ENCODE results near the gene JPH3. TPM values are rescaled to one million over a fixed set of nuclear protein-coding genes. Genes with fewer than 3 reads are reported as not detected.

The JPH3 gene
- total RNA-seq, 1 experiment from 2014 or later = 1.4 TPM

DNA sequence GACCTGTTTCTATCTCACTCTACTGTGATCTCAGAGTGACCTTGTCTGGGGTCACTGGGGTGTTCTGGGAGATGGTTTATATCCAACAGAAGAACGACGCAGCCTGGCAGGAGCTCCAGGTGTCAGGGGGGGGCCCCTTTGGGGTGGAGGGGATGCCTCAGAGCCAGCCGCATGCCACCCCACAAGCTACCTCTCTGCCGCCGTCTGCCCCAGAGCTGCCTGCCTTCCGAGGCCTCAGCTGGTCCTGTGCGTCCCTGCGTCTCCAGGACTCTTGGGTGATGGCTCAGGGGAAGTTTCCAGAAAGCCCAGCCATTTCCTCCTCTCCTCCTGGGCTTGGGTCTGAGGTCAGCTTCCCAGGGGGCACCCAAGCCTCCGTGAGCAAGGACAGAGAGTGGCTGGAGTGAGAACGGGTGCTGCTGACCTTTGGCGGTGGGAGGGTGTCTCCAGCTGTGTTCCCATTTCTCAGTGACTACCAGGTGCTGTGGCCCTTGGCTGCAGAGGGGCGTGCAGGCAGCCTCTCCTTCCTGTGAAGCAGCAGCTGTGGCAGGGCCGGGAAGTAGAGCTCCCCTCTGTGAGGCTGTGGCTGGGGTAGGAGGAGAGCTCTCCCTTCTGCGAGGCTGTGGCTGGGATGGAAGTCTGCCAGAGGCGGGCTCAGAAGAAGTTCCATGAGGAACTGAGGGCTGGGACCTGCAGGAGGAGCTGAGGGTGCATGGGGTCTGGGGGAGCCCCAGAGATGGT lies 19.8 kb downstream of the JPH3 start:
- ChIA-PET POLR2A (ENCODE audit: low non-redundant PET) (no interaction called here), CTCF (no interaction called here)
- no peaks in the 10 kb centered on the region for H3K36me3 ChIP-seq (ENCODE audit: insufficient read depth, low read length, poor library complexity, severe bottlenecking)
- H3K27me3 ChIP-seq (replicated peaks; ENCODE audit: insufficient read depth, low read depth, low read length, poor library complexity) = no peaks in the 10 kb centered on the region
- H3K27ac ChIP-seq (ENCODE audit: low read depth, low read length, poor library complexity, severe bottlenecking) = no peak overlapping the region
- H3K4me3 ChIP-seq (ENCODE audit: low read depth, low read length, poor library complexity, severe bottlenecking) = no peak overlapping the region
- TF ChIP-seq, protein P1, sequence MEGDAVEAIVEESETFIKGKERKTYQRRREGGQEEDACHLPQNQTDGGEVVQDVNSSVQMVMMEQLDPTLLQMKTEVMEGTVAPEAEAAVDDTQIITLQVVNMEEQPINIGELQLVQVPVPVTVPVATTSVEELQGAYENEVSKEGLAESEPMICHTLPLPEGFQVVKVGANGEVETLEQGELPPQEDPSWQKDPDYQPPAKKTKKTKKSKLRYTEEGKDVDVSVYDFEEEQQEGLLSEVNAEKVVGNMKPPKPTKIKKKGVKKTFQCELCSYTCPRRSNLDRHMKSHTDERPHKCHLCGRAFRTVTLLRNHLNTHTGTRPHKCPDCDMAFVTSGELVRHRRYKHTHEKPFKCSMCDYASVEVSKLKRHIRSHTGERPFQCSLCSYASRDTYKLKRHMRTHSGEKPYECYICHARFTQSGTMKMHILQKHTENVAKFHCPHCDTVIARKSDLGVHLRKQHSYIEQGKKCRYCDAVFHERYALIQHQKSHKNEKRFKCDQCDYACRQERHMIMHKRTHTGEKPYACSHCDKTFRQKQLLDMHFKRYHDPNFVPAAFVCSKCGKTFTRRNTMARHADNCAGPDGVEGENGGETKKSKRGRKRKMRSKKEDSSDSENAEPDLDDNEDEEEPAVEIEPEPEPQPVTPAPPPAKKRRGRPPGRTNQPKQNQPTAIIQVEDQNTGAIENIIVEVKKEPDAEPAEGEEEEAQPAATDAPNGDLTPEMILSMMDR (conservative IDR thresholded peaks at IDR 0.05; ENCODE audit: low read depth, low read length) = no peak
- no peak for DNase-seq (ENCODE audit: low spot score)
- H3K4me1 ChIP-seq (ENCODE audit: insufficient read depth, low read length, poor library complexity, severe bottlenecking) = no peaks in the 10 kb centered on the region
- BruUV-seq (replicated peaks) = no TSS peak
- H3K9me3 ChIP-seq (ENCODE audit: low read depth, low read length, poor library complexity, severe bottlenecking) = no peaks in the 10 kb centered on the region
- intact Hi-C loops (cut with micrococcal nuclease; ENCODE audit: unreplicated experiment) = no loop called here

DNA sequence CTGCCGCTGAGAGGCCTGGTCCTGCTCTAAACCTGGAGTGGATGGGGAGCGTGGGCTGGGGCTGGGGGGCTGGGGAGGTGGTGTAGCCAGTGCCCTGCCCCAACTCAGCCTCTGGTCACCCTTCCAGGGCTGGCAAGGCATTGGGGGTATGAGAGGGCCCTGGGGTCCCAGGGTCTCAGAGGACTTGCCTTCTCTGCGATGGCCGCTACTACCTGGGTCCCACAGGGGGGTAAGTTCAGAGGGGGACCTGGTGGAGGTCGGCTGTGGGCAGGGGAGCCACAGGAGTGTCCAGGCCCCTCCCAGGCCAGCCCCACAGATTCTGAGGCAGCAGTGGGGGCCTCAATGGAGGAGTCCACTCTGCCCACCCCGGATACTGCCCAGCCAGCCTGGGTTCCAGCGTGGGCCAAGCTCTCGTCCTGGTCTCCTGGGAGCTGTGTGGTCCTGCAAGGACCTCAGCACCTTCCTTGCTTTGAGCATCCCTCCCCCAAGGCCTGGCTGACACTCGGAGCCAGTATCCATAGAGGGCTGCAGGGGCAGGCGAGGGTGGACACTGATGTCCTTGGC lies 20.5 kb downstream of the JPH3 start:
- Histone ChIP-seq H3K27me3 (replicated peaks; ENCODE audit: insufficient read depth, low read depth, low read length, poor library complexity) (no peaks in the 10 kb centered on the region), H3K4me1 (ENCODE audit: insufficient read depth, low read length, poor library complexity, severe bottlenecking) (no peaks in the 10 kb centered on the region), H3K4me3 (ENCODE audit: low read depth, low read length, poor library complexity, severe bottlenecking) (no peak overlapping the region), H3K9me3 (ENCODE audit: low read depth, low read length, poor library complexity, severe bottlenecking) (no peaks in the 10 kb centered on the region), H3K36me3 (ENCODE audit: insufficient read depth, low read length, poor library complexity, severe bottlenecking) (no peaks in the 10 kb centered on the region), H3K27ac (ENCODE audit: low read depth, low read length, poor library complexity, severe bottlenecking) (no peak overlapping the region)
- CTCF ChIA-PET = no interaction called here
- BruUV-seq (replicated peaks) = no TSS peak
- no peak for TF ChIP-seq EZH2 (IDR thresholded peaks at IDR 0.05; ENCODE audit: borderline replicate concordance, low read depth, low read length, poor library complexity, severe bottlenecking)
- TF ChIP-seq, protein P1 (conservative IDR thresholded peaks at IDR 0.05; ENCODE audit: low read depth, low read length) = no peak
- intact Hi-C loops (cut with micrococcal nuclease; ENCODE audit: unreplicated experiment) = no loop called here
- POLR2A ChIA-PET (ENCODE audit: low non-redundant PET) = no interaction called here
- no peak for DNase-seq (ENCODE audit: low spot score)

DNA sequence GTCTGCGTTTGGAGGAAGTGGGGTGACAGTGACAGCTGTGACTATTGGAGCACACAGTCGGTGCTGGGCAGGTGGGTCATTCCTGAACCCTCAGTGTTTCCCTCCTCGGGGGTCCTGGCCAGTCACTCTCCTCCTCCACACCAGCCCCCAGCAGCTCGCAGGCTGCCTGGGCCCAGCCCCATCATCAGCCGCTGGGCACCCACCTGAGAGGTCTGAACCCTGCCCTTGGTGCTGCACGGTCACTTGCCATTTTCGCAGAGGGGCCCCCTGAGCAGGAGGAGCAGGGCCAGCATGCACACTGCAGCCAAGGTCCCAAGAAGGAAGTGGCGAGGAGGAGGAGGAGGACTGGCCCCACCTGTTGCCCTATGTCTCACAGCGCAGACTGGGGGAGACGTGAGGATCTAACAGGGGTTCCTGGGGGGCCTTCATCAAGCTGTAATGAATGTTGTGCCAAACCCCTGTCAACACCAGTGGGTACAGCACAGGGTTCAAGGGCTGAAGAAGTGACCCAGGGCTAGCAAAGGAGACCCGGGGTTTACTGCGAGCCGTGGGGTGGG lies 23.0 kb downstream of the JPH3 start:
- DNase-seq (ENCODE audit: low spot score) = no peak
- intact Hi-C loops (cut with micrococcal nuclease; ENCODE audit: unreplicated experiment) = no loop called here
- TF ChIP-seq, protein P1 (conservative IDR thresholded peaks at IDR 0.05; ENCODE audit: low read depth, low read length) = no peak
- TF ChIP-seq EZH2 (IDR thresholded peaks at IDR 0.05; ENCODE audit: borderline replicate concordance, low read depth, low read length, poor library complexity, severe bottlenecking) = no peak
- H3K36me3 ChIP-seq (ENCODE audit: insufficient read depth, low read length, poor library complexity, severe bottlenecking) = no peaks in the 10 kb centered on the region
- no TSS peak for BruUV-seq (replicated peaks)
- POLR2A ChIA-PET (ENCODE audit: low non-redundant PET) = no interaction called here
- H3K27ac ChIP-seq (ENCODE audit: low read depth, low read length, poor library complexity, severe bottlenecking) = no peak overlapping the region
- peaks cover 18% of the 10 kb centered on the region for H3K27me3 ChIP-seq (replicated peaks; ENCODE audit: insufficient read depth, low read depth, low read length, poor library complexity)
- no peaks in the 10 kb centered on the region for H3K9me3 ChIP-seq (ENCODE audit: low read depth, low read length, poor library complexity, severe bottlenecking)
- H3K4me1 ChIP-seq (ENCODE audit: insufficient read depth, low read length, poor library complexity, severe bottlenecking) = no peaks in the 10 kb centered on the region
- CTCF ChIA-PET = interaction anchor here (0.6 kb wide), 1 partner anchor 37 kb away, joined by 6 read pairs; no protein-coding TSS in a partner anchor
- H3K4me3 ChIP-seq (ENCODE audit: low read depth, low read length, poor library complexity, severe bottlenecking) = no peak overlapping the region

Measured in A673 (cell line).